Measurements from ENCODE around the gene BCKDK.
"Not testable (repeated sequence)": the region's sequence is repeated elsewhere in the genome, so short reads cannot be mapped to it uniquely, and the experiment has no call there.

BCKDK gene

DNA sequence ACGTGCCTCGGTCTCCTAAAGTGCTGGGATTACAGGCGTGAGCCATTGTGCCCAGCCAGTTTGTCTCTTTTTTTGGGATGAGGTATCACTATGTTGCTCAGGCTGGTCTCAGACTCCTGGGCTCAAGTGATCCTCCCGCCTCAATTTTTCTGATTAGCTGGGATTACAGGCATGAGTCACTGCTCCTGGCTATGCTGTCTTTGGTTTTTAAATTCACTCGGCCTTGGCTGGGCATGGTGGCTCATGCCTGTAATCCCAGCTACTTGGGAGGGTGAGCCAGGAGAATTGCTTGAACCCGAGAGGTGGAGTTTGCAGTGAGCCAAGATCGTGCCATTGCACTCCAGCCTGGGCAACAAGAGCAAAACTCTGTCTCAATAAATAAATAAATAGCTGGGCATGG is 36.2 kb downstream of the BCKDK start:
- not testable (repeated sequence) for DNase-seq

DNA sequence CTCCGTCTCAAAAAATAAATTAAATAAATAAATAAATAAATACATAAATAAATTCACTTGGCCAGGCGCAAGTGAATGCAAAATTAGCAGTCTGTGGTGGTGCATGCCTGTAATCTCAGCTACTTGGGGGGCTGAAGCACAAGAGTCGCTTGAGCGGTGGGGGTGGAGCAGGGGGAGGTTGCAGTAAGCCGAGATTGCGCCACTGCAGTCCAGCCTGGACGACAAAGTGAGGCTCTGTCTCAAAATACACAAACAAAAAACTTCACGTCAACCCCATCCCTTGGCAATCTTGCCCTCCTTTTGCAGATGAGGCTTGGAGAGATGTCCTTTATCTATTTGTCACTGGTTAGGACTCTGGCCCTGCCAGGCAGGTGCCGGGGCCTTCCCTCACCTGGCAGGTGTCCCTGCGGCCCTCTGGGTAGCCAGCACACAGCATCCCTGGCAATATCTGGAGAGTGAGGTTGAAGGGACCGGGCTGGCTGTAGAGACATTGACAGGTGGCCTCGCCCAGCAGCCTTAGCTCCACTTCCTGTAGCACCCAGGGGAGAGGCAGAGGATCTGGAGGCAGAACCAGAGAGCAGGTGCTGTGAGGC is 37.3 kb downstream of the BCKDK start:
- DNase-seq = no peak

DNA sequence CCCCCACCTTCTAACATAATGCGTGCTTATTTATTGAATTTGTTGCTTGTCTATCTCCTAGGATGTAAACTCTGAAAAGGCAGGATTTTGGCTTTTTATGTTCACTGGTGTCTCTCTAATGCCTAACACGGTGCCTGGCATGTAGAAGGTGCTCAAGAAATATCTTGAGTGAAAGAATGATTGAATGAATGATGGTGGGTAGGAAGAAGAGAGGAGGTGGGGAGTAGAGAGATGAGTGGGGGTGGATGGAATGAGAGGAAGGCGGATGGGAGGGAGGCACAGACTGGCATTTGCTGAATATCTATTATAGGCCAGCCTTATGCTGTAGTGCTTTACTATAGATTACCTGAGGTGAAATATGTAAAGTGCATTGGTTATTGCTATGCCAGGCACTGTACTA is 39.4 kb downstream of the BCKDK start:
- DNase-seq = no peak

DNA sequence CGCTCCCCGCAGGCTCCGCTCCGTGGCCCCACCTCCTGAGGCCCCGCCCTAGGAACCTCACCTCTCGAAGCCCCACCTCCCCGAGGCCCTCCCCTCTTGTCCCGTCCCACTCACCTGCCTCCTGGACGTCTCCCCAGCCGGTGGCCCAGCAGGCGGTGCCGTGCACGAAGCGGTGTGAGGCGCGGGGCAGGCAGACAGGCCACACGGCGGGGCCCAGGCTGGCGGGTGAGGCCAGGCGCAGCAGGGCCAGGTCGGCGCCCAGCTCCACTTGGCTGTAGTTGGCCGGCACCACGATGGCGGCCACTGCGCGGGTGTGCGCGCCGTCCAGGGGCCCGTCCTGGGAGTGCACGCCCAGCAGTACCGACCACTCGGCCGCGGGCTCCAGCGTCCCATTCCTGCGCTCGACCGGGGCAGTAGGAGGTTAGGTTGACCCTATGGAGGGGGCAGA is 40.1 kb downstream of the BCKDK start:
- DNase-seq = no peak

DNA sequence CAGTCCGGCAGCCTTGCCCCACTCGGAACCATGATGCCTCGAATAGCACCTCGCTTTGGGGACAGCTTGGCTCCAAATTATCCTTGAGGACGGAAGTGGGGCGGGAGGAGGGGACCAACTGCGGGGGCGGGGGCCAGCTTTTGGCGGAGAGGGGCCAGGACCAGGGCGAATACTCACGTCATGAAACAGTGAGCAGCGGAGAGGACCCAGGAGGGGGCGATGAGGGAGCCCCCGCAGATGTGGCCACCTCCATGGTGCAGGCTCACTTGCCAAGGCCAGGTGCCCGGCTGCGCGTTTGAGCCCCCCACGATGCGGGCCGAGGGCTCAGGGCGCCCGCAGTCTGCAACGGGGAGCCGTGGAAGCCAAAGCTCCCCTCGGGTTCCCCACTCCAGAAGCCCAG is 40.7 kb downstream of the BCKDK start:
- no peak for DNase-seq

DNA sequence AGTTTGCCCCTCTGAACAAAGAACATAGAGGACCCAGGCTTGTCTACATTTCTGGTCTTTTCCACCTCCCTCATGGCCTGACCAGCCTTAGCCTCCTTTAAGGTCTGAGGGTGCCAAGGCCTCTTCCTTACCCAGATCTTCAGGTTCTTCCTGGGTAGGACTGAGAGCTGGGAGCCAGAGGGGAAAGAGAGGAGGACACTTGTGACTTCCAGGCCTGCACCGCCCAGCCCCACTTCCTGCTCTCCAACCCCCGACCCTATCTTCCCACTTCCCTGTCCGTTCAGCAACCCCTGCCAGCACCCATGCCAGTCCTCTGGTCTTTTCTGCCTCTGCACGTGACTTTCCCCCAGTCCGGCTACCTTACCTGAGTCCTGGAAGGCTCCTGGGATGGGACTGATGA is 41.1 kb downstream of the BCKDK start:
- DNase-seq = no peak

DNA sequence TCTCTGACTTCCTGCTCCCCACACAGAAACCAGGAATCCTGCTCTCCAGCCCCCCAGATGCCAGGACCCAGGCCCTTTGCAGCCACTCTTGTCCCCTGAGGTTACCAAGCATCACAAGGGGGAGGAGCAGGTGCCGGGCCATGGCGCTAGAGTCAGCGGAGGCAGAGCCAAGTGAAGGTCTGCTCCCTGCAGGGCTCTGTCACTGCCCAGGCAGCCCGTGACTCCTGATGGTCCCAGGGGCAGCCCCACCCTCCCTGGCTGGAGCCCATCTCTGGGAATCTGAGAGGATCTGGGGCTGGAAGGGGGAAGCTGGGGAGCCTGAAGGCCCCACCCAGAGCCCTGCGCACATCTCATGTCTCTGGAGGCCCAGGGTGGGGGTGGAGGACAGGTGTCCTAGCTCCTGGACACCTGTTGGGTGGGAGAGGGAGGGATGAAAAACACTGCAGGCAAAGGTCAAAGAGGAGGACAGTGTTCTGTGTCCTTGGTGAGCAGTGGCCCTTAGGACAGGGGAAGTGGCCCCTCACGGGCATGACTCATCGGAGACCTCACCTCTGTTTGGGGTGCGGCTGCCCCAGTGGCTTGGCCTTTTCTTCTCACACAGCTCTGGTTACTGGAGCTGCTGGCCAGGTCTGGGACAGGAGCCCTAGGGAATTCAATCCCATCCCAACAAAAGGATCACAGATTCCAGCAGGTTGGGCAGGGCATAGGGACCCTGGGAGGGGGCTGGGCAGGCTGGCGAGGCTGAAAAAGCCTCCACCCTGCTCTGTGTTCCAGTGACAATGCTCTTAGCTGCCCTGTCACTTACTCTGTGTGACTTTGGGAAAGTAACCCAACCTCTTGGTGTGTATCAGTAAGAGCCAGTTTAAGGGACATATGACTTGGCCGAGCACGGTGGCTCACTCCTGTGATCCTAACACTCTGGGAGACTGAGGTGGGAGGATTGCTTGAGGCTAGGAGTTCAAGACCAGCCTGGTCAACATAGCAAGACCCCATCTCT is 42.0 kb downstream of the BCKDK start, which contains the start of gene PRSS36:
PRSS36 (minus strand) TSS at position 173 of the 997 bp plus-strand sequence; CDS start at position 142, 31 bp downstream.
- DNase-seq = no peak

DNA sequence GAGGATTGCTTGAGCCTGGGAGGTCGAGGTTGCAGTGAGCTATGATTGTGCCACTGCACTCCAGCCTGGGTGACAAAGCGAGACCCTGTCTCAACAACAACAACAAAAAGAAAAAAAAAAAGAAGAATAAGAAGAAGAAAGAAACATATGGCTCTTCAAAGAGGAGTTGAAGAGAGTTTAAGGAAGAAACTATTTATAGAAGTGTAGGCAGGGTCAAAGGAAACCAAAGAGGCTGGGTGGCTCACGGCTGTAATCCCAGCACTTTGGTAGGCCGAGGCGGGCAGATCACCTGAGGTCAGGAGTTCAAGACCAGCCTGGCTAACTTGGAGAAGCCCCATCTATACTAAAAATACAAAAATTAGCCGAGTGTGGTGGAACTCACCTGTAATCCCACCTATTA is 42.8 kb downstream of the BCKDK start:
- not testable (repeated sequence) for DNase-seq

DNA sequence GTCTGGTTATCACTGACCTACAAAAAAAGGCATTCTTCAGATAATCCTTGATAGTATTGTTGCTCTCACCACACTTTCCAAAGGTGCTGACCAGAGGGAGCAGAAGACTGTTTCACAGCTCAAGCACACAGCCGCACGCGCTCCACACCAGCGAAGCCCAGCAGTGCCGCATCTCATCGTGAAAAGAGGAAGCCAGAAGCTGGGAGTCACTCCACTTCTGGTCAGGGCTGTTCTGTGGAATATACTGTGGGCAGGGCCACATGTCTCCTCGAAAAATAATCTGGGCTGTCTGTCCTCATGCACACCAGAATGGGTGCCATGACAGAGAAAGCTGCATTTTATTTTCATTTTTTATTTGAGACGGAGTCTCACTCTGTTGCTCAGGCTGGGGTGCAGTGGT is 49.0 kb downstream of the BCKDK start:
- DNase-seq = no peak

Data from cortex of kidney (tissue), 1 donor.